ENCODE measurements around the gene GRIA3.

The GRIA3 gene

DNA sequence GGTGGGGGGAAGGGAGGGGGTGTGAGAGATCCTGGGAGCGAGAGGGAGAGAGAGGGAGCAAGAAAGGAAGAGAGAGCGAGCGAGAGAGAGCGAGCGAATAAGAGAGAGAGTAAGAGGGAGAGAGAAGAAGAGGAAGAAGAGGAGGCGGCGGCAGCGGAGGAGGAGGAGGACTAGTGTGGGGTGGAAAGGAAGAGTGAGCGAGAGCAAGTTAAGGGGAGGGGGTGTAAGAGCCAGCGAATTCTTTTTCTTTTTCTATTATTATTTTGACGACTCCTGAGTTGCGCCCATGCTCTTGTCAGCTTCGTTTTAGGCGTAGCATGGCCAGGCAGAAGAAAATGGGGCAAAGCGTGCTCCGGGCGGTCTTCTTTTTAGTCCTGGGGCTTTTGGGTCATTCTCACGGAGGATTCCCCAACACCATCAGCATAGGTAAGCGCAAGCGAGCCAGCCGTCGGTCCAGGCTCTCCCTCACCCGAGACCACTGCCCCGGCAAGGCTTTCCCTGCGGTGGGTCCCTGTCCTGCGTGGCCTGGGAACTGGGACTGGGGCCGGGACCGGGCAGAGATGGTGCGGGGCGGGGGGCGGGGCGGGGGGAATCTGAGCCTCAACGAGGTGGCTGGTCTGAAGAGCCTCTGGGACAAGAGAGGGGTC lies at the start of gene GRIA3:
Gene GRIA3, plus strand, starts transcription at position 60 of the 647 bp plus-strand sequence. Its CDS starts 258 bp downstream, at position 318.
- DNase-seq: no peak

GRCh38 chrX:123138473-123138872 lies 45.6 kb upstream of the GRIA3 start:
- no peak for DNase-seq

DNA sequence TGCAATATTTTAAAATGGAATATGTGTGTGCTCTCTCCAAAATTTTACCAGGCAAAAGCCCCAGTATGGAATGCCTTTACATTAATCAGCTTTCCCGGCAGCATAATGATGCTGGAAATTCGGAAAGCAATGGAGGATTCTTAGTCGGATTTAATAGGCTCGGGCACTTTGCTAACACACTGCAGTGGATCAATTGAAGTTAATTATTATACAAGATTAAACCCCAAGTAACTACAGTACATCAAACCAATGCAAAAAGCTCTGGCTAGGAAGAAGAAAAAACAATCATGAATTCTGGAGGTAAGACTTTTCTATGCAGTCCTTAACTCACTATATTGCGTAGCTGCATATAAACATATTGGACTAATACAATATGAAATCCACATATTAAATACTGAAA lies 43.6 kb upstream of the GRIA3 start:
- no peak for DNase-seq

- no peak for DNase-seq
Observed at GRCh38 chrX:123140904-123141303, 43.2 kb upstream of the GRIA3 start.

- no peak for DNase-seq
Observed at GRCh38 chrX:123153846-123154335, 30.2 kb upstream of the GRIA3 start.

GRCh38 chrX:123155327-123155726 lies 28.8 kb upstream of the GRIA3 start:
- DNase-seq: no peak

DNA sequence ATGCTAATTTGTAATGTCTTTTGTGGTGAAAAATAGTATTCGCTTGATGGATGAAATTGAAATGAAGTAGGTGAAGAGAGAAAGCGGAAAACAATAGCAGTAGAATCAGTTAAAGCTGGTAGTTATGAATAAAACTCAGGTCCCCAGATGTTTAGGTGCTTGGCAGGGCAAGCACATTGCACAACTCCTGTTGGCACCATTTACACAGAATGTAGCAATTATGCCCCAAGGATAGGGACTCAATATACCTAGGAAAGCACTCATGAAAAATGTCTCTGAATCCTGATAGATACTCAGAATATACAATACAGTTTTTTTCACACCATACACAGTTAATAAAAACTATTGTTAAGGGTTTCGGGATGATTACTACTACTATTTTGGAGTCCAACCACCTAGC lies 26.5 kb upstream of the GRIA3 start:
- no peak for DNase-seq

DNA sequence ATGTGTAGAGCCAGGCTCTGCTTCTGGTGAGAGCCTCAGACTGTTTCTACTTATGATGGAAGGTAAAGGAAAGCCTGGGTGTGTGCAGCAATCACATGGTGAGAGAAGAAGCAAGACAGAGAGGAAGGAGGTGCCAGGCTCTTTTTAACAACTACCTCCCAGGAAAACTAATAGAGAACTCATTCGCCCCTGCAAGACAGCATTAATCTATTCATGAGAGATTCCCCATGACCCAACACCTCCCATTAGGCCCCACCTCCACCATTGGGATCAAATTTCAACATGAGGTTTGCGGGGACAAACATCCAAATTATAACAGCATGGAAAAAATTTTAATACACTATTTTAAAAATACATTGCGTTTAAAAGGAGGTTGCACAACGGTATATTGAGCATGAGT lies 24.7 kb upstream of the GRIA3 start:
- DNase-seq: no peak

GRCh38 chrX:123167621-123168020 lies 16.5 kb upstream of the GRIA3 start:
- no peak for DNase-seq

- no peak for DNase-seq
Observed at GRCh38 chrX:123169247-123169901, 14.7 kb upstream of the GRIA3 start.

DNA sequence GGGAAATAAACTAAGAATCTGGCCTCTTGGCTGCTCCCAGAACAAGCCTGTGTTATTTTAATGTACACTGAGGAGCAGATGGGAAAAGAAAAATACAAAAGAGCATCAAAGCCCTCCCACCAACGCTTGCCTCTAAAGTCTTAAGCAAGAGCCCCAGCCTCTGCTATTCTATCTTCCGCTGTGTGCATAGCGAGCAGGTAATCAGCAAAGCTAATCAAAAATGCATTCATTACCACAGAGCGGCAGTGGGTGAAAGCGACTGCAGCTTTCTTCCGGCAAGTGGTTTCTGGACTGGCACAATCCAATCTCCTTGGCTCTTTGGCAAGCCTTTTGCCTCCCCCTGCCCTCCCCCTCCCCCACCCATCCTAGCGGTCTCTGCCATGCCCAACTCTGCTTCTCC lies 13.5 kb upstream of the GRIA3 start:
- no peak for DNase-seq

- no peak for DNase-seq
Observed at GRCh38 chrX:123171781-123172180, 12.3 kb upstream of the GRIA3 start.

DNA sequence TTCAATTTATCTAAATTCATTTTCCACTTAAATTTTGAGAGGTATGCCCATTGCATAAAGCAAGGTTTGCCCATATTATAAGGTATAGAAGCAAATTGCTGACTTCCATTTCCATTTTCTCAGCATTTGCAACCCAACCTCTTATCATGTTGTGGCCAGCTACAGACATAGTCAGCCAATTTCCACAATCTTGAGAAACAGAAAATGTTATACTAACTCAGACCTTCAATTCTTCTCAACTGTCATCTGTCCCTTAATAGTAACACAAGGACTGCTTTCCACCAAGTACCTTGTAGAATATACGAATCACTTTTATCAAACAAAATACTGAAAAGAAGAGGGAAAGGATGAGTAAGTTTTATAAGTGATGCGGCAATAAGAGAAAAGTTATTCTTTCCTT lies 11.2 kb upstream of the GRIA3 start:
- no peak for DNase-seq

GRCh38 chrX:123173833-123174232 lies 10.2 kb upstream of the GRIA3 start:
- DNase-seq: no peak

DNA sequence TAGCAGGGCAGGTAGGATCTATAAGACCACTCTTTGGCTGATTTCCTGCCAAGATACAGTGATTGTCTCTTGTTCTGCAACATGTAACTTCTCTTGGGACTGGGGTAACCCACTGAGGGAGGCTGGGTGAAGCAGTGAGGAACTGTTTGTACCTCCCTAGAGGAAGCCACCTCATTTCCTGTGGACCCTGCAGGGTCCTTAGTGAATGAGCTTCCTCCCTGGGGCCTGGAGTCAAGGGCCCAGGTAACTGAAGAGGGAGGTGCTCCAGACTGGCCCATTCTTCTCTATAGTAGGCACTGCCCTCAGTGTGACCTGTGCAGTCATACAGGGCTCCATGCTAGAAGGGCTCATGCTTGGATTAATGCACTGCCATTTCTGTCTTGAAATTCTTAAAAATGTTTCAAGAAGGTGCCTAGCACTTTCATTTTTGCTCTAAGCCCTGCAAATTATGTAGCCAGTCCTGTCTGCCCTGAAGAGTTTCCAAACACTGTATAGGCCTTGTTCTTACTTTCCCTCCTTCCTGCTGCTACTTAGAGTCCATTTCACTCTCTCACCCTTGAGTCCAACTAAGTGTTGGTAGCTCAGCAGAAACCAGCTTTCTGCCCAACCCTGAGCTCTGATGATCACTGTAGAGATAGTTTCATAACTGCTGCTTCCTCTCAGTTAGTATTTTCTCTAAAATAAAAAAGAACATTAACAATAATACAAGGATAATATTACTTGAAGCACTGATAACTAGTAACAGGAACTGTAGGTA lies 8.5 kb upstream of the GRIA3 start:
- no peak for DNase-seq

DNA sequence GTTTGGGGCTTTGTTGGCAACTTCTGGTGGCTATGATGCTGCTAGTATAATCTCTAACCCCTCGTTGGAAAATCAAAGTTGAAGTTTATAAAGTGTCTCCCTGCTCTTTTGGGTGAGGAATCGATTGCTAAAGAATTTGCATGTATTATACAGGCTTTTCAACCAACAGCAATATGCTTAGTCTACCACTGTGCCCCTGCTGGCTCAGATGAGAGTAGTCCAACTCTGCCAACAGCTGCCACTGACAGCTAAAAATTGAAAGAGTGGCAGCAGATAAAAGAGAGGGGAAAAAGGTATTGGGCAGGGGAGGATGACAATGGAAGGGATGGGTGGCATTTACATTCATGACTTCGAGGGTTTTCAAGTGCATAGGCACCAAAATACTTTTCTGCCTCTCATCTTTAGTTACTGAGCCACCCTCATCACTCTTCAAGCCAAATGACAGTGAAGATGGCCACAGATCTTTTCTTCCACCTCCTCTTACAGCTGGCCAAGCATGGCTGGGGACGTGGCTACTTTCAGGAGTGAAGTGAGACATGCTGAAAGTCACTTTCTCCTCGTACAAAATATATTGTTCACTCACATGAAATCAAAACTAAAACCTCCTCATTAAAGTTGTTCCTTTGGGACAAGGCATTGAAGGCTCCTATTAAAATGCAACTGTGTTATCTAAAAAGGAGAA lies 2.7 kb upstream of the GRIA3 start:
- DNase-seq: no peak

- no peak for DNase-seq
Observed at GRCh38 chrX:123184866-123185276, 793 bp downstream of the GRIA3 start.

GRCh38 chrX:123185721-123186120 lies 1.6 kb downstream of the GRIA3 start:
- no peak for DNase-seq

- no peak for DNase-seq
Observed at GRCh38 chrX:123186801-123187200, 2.7 kb downstream of the GRIA3 start.

- no peak for DNase-seq
Observed at GRCh38 chrX:123188081-123188480, 4.0 kb downstream of the GRIA3 start.

GRCh38 chrX:123189338-123189737 lies 5.3 kb downstream of the GRIA3 start:
- DNase-seq: no peak

DNA sequence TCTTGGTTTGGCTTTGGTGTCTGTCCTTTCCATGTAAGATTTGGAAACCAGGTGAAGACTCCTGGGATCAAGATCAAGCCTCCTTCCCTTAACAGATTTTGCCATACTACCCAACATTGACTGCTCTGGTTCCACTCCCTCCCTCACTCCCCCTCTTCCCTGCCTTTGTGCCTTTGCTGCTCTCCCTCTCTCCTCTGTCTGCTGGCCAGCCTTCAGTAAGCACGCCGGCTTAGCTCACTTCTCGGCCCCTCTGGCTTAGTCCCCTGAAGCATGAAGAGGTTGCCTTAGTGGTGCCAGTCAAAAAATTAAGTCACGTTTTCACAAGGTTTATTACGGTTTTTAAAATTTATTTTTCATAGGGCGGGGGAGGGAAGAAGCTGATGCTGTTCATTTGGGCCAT lies 6.0 kb downstream of the GRIA3 start:
- no peak for DNase-seq

DNA sequence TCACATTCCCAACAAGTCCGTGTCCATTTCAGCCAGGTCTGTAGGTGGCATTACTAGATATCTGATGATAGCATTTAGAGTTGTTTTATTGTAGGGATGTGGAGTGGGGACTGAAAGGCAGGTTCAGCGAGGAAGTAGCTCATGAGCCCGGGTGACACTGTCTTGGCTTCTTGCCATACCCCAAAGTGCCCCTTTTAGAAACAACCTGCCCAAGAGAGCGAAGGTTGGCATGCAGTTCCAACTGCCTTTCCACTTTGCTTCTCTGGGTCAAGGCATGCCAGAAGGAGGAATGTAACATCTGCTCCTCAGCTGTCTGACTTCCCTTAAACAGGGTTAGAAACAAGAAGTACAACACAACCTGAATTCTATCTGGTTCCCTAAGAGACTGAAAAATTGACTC lies 9.0 kb downstream of the GRIA3 start:
- DNase-seq: no peak

All from HCEC 1CT (cell line).